ENCODE measurements around the gene SDC4. TPM values are rescaled to one million over a fixed set of nuclear protein-coding genes. Genes with fewer than 3 reads are reported as not detected.

SDC4 gene
- total RNA-seq, 2 donors from 2014 or later, result 71.4 to 95.2 TPM

- no peak overlapping the region for H3K4me3 ChIP-seq
- H3K9me3 ChIP-seq, result no peaks in the 10 kb centered on the region
- H3K27ac ChIP-seq, result peak overlapping the region; percentile 96 to 97
- peaks cover 60% of the 10 kb centered on the region for H3K36me3 ChIP-seq
- TF ChIP-seq, protein P1, sequence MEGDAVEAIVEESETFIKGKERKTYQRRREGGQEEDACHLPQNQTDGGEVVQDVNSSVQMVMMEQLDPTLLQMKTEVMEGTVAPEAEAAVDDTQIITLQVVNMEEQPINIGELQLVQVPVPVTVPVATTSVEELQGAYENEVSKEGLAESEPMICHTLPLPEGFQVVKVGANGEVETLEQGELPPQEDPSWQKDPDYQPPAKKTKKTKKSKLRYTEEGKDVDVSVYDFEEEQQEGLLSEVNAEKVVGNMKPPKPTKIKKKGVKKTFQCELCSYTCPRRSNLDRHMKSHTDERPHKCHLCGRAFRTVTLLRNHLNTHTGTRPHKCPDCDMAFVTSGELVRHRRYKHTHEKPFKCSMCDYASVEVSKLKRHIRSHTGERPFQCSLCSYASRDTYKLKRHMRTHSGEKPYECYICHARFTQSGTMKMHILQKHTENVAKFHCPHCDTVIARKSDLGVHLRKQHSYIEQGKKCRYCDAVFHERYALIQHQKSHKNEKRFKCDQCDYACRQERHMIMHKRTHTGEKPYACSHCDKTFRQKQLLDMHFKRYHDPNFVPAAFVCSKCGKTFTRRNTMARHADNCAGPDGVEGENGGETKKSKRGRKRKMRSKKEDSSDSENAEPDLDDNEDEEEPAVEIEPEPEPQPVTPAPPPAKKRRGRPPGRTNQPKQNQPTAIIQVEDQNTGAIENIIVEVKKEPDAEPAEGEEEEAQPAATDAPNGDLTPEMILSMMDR (IDR thresholded peaks at IDR 0.05), result no peak
- peak; percentile 76 for DNase-seq (ENCODE audit: low spot score)
- peaks cover 0 to 62% of the 10 kb centered on the region in 2 donors for H3K4me1 ChIP-seq
- no peaks in the 10 kb centered on the region for H3K27me3 ChIP-seq
Observed at GRCh38 chr20:45336530-45337366, 11.5 kb downstream of the SDC4 start.

DNA sequence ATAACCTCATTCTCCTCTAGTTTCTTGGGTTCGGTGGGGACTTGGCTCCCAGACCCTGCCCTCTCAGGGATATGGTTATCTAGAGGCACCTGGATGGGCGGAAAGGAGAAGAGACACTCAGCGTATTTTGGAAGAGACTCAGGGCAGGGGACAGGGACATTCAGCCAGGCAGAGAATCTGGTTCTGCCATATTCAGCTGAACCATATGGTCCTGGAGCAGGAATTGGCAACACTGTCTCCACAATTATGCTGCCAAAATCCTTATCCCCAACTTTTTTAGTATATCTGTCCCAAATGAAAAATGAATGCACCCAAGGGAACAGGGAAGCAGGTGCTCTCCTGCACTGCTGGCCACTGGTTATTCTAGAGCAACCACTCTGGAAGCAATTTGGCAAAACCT, 17.7 kb downstream of the SDC4 start:
- no peak for DNase-seq (ENCODE audit: low spot score)
- Histone ChIP-seq H3K27ac (no peak overlapping the region), H3K4me3 (no peak overlapping the region), H3K4me1 (no peaks in the 10 kb centered on the region), H3K36me3 (peaks cover 90% of the 10 kb centered on the region), H3K9me3 (no peaks in the 10 kb centered on the region), H3K27me3 (no peaks in the 10 kb centered on the region)
- TF ChIP-seq, protein P1 (IDR thresholded peaks at IDR 0.05), result no peak

DNA sequence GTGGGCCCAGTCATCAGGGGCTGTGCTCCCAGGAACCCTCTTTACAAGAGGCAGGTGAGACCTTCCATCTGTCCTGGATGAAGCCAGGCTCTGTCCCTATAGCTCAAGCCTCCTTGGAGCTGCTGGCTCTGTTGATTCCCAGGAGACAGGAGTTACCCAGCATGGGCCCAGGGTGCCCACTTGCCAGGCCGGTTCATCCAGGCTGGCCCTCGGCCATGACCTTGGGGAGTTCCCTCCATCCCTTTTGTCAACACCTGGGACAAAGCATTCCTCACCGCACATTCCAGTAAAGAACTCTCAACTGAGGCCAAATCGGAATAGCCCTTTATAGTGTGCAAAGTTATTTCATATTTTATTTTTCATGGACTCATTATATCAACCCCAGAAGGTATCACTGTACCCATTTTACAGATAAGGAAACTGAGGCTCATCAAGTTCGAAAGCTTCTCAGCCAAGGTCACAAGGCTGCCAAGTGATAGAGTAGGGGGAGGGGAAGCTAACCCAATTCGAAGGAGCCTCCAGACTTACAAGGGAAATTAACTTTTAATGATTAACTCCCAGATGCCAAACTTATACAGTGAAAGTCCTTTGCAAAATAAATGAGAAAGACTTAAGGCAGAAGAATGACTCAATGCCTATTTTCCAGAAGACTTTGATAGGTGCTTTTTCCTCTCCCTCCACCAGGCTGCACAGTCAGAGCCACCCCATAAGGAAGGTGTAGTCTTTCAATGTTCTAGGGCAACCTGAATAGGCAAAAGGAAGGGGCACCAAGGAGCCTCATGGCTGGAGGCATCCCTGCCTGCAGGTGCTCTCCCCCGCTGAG, 18.5 kb downstream of the SDC4 start:
- Histone ChIP-seq H3K9me3 (no peaks in the 10 kb centered on the region), H3K36me3 (peaks cover 90% of the 10 kb centered on the region), H3K4me3 (no peak overlapping the region), H3K4me1 (no peaks in the 10 kb centered on the region), H3K27ac (no peak overlapping the region), H3K27me3 (no peaks in the 10 kb centered on the region)
- TF ChIP-seq, protein P1 (IDR thresholded peaks at IDR 0.05), result no peak
- DNase-seq (ENCODE audit: low spot score), result no peak

- TF ChIP-seq, protein P1 (IDR thresholded peaks at IDR 0.05), result no peak
- Histone ChIP-seq H3K9me3 (no peaks in the 10 kb centered on the region), H3K27ac (no peak overlapping the region), H3K4me3 (no peak overlapping the region), H3K36me3 (peaks cover 83% of the 10 kb centered on the region), H3K27me3 (no peaks in the 10 kb centered on the region), H3K4me1 (no peaks in the 10 kb centered on the region)
- DNase-seq (ENCODE audit: low spot score), result no peak
Observed at GRCh38 chr20:45328451-45328850, 19.8 kb downstream of the SDC4 start.

- TF ChIP-seq, protein P1 (IDR thresholded peaks at IDR 0.05), result no peak
- no peak overlapping the region for H3K27ac ChIP-seq
- no peak overlapping the region for H3K4me3 ChIP-seq
- peaks cover 53% of the 10 kb centered on the region for H3K36me3 ChIP-seq
- no peak for DNase-seq (ENCODE audit: low spot score)
- no peaks in the 10 kb centered on the region for H3K27me3 ChIP-seq
- no peaks in the 10 kb centered on the region for H3K9me3 ChIP-seq
- H3K4me1 ChIP-seq, result no peaks in the 10 kb centered on the region
Observed at GRCh38 chr20:45325371-45325770, 22.9 kb downstream of the SDC4 start.
